ENCODE measurements around the gene PDIA3.
"Not testable (repeated sequence)": the region's sequence is repeated elsewhere in the genome, so short reads cannot be mapped to it uniquely, and the experiment has no call there.

The PDIA3 gene

GRCh38 chr15:43746245-43746902, at the start of gene PDIA3:
Gene PDIA3, plus strand, starts transcription at chr15:43746438. Its CDS starts 102 bp downstream, at chr15:43746540.
- DNase-seq (ENCODE audit: low read depth) = peak; percentile 69
- H3K4me3 ChIP-seq (ENCODE audit: low read depth, low read length) = peak within 1 kb of the TSS; percentile 78

- H3K4me3 ChIP-seq (ENCODE audit: low read depth, low read length) = no peak overlapping the region
- DNase-seq (ENCODE audit: low read depth) = no peak
Measured at GRCh38 chr15:43702174-43702573, 44.1 kb upstream of the PDIA3 start.

DNA sequence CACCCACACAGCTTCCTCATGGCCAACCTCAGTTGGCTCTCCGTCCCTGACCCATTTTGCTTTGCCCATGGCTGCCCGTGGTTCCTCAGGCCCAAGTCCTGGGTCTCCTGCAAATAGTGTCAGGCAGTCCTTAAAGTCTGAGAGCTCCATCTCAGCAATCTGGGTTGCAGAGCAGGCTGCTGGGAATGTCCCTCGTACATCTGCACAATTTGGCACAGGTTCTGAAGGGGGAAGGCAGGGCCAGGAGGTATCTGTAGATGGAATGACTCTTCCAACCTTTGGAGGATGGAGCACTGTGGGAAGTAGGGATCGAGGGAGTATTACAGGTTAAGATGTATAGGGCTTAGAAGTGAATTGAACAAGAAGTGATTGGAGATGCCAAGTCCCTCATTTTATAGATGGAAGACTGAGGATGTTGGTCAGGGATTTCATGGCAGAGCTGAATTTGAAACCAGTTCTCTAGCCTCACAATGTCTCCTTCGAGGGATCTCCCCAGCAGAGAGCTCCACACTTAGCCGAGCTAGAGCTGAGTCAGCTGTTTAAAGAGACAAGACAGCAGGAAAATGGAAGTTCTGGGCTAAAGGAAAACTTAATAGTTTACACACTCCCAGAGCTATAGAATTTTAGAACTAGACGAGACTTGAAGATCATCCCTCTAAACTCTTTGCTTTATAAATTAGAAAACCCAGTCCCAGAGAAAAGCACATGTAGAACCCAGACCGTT, 43.4 kb upstream of the PDIA3 start:
- H3K4me3 ChIP-seq (ENCODE audit: low read depth, low read length) = no peak overlapping the region
- no peak for DNase-seq (ENCODE audit: low read depth)

GRCh38 chr15:43710431-43711131, 35.7 kb upstream of the PDIA3 start:
- not testable (repeated sequence) for DNase-seq (ENCODE audit: low read depth); H3K4me3 ChIP-seq (ENCODE audit: low read depth, low read length)

DNA sequence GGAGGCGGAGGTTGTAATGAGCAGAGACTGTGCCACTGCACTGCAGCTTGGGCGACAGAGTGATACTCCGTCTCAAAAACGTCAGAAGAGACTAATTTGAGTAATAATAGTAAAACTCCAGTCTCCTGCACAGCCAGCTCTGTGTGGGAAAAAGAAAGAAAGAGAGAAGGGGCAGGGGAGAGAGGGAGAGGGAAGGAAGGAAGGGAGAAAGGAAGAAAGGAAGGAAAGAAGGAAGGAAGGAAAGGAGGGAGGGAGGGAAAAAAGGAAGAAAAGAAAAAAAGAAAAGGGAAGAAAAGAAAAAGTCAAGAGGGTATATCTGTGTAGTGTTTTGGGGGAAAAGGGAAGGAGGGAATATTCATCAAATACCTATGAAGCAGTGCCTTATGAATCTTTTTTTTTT, 23.1 kb upstream of the PDIA3 start:
- no peak for DNase-seq (ENCODE audit: low read depth)
- H3K4me3 ChIP-seq (ENCODE audit: low read depth, low read length) = no peak overlapping the region

DNA sequence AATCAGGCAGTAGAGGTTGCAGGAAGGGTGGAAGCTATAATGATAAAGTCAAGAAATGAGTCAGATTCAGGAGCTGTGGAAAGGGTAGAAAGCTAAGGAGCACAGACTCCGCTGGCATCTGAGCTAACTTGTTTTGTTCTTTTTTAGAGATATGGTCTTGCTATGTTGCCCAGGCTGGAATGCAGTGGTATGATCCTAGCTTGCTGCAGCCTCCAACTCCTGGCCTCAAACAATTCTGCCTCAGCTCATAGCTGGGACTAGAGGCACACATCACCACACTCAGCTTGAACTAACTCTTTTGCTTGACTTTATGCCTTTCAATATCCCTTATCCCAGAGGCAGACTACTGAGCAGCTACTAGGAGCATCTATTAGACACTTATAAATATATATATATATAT, 19.9 kb upstream of the PDIA3 start:
- DNase-seq (ENCODE audit: low read depth); H3K4me3 ChIP-seq (ENCODE audit: low read depth, low read length): not testable (repeated sequence)

GRCh38 chr15:43728053-43728725, 18.0 kb upstream of the PDIA3 start:
- H3K4me3 ChIP-seq (ENCODE audit: low read depth, low read length); DNase-seq (ENCODE audit: low read depth): not testable (repeated sequence)

DNA sequence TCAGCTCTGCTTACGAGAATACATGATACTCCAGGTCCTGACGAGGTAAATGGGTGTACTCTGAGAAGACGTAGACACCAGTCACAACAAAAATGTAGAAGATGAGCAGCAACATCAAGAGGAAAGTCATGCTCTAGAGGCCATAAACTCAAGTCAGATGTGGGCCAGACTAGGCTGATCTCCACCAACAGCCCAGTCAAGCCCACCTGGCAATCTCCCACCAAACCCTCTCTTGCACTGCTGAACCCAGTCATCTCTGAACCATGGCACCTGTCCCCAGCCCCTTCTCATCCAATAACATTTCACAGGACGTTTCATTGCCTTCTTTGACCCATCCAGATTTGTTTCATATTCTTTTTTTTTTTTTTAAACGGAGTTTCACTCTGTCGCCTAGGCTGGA, 10.8 kb upstream of the PDIA3 start:
- DNase-seq (ENCODE audit: low read depth) = no peak
- no peak overlapping the region for H3K4me3 ChIP-seq (ENCODE audit: low read depth, low read length)

- not testable (repeated sequence) for DNase-seq (ENCODE audit: low read depth)
Measured at GRCh38 chr15:43746903-43747309, 668 bp downstream of the PDIA3 start.

DNA sequence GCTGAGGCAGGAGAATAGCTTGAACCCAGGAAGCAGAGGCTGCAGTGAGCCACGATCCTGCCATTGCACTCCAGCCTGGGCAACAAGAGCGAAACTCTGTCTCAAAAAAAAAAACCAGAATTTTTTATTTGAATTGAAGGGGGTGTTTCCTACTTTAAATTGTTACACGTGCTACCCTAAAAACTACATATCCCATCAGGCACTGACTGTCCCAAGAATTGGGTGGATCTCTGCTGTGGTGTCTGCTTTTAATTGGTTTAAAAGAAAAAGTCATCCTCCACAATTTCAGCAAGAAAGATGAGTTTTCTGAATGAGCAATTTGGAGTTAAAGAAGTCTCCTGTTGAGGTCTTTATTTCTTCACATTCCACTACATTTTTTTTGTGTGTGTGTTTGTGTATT, 2.1 kb downstream of the PDIA3 start:
- no peak for DNase-seq (ENCODE audit: low read depth)
- peak overlapping the region; percentile 78 for H3K4me3 ChIP-seq (ENCODE audit: low read depth, low read length)

More at GRCh38 chr15:43746903-43747309, 668 bp downstream of the PDIA3 start:
- peak overlapping the region; percentile 78 for H3K4me3 ChIP-seq (ENCODE audit: low read depth, low read length)

DNA sequence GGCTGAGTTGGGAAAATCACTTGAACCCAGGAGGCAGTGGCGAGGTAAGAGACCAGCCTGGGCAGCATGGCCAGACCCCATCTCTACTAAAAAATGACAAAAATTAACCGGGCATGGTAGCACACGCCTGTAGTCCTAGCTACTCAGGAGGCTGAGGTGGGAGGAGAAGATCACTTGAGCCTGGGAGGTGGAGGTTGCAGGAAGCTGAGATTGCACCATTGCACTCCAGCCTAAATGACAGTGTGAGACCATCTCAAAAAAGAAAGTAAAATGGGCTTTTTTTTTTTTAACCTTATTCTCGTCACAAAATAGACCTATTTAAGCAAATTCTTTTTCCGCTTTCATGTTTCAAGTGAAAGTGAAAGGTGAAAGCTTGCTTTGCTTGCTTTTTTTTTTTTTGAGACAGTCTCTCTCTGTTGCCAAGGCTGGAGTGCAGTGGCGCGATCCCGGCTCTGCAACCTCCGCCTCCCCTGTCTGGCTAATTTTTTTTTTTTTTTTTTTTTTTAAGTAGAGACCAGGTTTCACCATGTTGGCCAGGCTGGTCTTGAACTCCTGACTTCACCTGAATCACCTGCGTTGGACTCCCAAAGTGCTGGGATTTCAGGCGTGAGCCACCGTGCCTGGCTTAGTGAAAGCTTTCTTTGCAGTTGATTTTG, 3.6 kb downstream of the PDIA3 start:
- no peak overlapping the region for H3K4me3 ChIP-seq (ENCODE audit: low read depth, low read length)
- DNase-seq (ENCODE audit: low read depth) = no peak

DNA sequence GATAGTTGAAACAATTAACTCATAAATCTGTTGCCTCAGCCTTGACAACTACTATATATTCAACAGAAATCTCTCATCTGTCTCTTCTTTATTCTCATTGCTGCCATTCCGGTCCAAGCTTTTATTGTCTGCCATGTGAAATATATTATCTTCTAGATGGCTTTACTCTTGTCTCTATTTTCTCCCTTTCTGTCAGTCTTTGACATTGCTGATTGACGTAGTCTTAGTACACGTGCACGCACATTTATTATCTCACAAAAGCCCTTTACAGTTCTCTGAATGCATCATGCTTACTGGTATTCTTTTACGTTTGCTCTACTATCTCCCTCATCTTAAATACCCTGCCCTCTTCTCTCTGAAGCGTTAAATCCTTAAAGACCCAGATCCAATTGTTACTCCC, 5.6 kb downstream of the PDIA3 start:
- no peak overlapping the region for H3K4me3 ChIP-seq (ENCODE audit: low read depth, low read length)
- DNase-seq (ENCODE audit: low read depth) = no peak

- DNase-seq (ENCODE audit: low read depth) = no peak
- no peak overlapping the region for H3K4me3 ChIP-seq (ENCODE audit: low read depth, low read length)
Measured at GRCh38 chr15:43762824-43763223, 16.6 kb downstream of the PDIA3 start.

- DNase-seq (ENCODE audit: low read depth) = no peak
- no peak overlapping the region for H3K4me3 ChIP-seq (ENCODE audit: low read depth, low read length)
Measured at GRCh38 chr15:43763819-43764446, 17.7 kb downstream of the PDIA3 start.

DNA sequence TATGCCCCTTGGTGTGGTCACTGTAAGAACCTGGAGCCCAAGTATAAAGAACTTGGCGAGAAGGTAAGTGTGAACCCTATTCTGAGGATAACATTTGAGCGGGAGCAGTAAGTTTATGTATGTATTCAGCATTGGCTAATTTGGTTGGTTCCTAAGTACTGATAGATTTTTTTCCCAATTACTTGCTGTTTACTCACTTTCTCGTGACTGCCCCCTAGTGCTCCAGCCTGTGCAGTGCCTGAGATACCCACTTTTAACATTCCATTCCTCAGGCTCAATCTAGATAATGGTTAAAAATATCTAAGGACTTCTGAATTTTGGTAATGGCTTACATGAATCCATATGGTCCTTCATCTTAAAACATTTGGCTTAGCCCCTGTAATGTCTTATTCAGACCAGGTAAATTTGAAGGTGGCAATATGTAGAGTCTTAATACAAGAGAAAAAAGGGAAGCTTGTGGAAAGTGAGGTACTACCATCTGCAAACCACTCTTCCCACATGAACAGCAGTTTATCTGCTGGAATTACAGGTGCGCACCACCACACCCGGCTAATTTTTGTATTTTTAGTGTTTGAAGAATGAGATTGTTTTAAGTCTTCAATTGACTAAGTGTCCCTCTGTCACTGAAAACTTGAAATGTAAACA, 23.5 kb downstream of the PDIA3 start:
- DNase-seq (ENCODE audit: low read depth) = no peak
- H3K4me3 ChIP-seq (ENCODE audit: low read depth, low read length) = no peak overlapping the region

DNA sequence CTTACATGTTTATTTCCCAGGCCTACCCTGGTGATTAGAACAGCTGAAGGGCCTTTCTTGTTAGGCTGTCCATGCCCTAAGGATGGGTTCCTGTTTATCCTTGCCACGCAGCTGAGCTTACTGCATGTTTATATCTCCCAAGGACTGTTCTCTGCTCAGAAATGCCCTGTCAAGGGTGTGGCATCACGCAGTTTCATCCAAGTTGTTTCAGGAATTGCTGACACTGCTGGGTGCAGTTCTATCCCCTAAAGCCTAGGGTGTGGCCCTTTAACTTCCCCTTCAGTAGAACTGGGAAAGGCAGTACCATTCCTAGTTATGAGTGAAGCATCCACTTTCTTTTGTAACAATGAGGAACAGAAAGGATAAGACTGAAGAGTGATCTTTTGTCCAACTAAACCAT, 25.6 kb downstream of the PDIA3 start:
- H3K4me3 ChIP-seq (ENCODE audit: low read depth, low read length) = no peak overlapping the region
- no peak for DNase-seq (ENCODE audit: low read depth)

DNA sequence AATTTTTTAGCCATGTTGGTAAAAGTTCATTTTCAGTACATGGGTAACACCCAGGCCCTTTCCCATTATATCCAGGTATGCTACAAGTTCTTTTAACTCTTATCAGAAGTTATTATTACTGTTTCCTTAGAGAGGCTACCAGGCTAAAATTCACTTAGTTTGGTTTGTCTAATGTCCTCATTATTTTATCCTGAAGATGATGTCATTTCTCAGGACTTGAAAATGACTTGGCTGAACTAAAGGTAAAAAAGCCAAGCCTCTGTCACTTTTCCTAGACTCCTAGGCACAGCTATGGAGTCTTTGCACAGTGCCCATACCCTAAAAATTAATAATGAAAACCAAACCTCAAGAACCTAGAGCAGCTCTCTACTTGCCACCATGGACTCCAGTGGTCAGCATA, 26.4 kb downstream of the PDIA3 start:
- no peak overlapping the region for H3K4me3 ChIP-seq (ENCODE audit: low read depth, low read length)
- no peak for DNase-seq (ENCODE audit: low read depth)

- H3K4me3 ChIP-seq (ENCODE audit: low read depth, low read length) = no peak overlapping the region
- DNase-seq (ENCODE audit: low read depth) = no peak
Measured at GRCh38 chr15:43774062-43774461, 27.8 kb downstream of the PDIA3 start.

Data from skeletal muscle cell (primary cell).